Neural progenitor cell (in vitro differentiated cells): Measurements from ENCODE around the gene UPK1A. TPM values are rescaled to one million over a fixed set of nuclear protein-coding genes. Genes with fewer than 3 reads are reported as not detected.

Experiments
- DNase-seq: peaks from one replicate; pipeline ENCODE4 v3.0.0-alpha.2; 2016; ENCODE audit warnings: low spot score
- H2AFZ ChIP-seq: fragments of 200-600 bp; sonication (generic); replicated peaks from 2 replicates; pipeline ENCODE4 v1.6.1; 2016; ENCODE audit warnings: antibody characterized with exemption
- H3F3A ChIP-seq: fragments of 200-600 bp; sonication (generic); 2 replicates; pipeline ENCODE4 v1.6.1; 2016; ENCODE audit warnings: antibody characterized with exemption, low read depth
- H3K27ac ChIP-seq: fragments of 200-600 bp; sonication (generic); 2 replicates; pipeline ENCODE4 v1.5.1; 2016; ENCODE audit warnings: mild to moderate bottlenecking
- H3K27me3 ChIP-seq: fragments of 200-600 bp; sonication (generic); 2 replicates; pipeline ENCODE4 v1.6.1; 2016; ENCODE audit warnings: mild to moderate bottlenecking, moderate library complexity
- H3K36me3 ChIP-seq: fragments of 200-600 bp; sonication (generic); 2 replicates; pipeline ENCODE4 v1.5.1; 2016
- H3K4me1 ChIP-seq: fragments of 200-600 bp; sonication (generic); 2 replicates; pipeline ENCODE4 v1.6.1; 2016; ENCODE audit warnings: mixed run types
- H3K4me2 ChIP-seq: fragments of 200-600 bp; sonication (generic); 2 replicates; pipeline ENCODE4 v1.6.1; 2016
- H3K4me3 ChIP-seq: fragments of 200-600 bp; sonication (generic); 2 replicates; pipeline ENCODE4 v1.5.1; 2016
- H3K79me2 ChIP-seq: fragments of 200-600 bp; sonication (generic); 2 replicates; pipeline ENCODE4 v1.6.1; 2016; ENCODE audit warnings: low read depth
- H3K9ac ChIP-seq: fragments of 200-600 bp; sonication (generic); 2 replicates; pipeline ENCODE4 v1.6.1; 2016
- H3K9me3 ChIP-seq: fragments of 200-600 bp; sonication (generic); 2 replicates; pipeline ENCODE4 v1.5.1; 2016; ENCODE audit warnings: low read depth
- H4K20me1 ChIP-seq: fragments of 200-600 bp; sonication (generic); 2 replicates; pipeline ENCODE4 v1.6.1; 2016; ENCODE audit warnings: low read depth
- H3K27ac Mint-ChIP-seq: 3 replicates; pipeline ENCODE4 v1.8.0; 2021; ENCODE audit warnings: mixed read lengths
- H3K27me3 Mint-ChIP-seq: 2 replicates; pipeline ENCODE4 v1.8.0; 2022; ENCODE audit warnings: low read depth, mild to moderate bottlenecking, inconsistent platforms, moderate library complexity, mixed read lengths; ENCODE audit not compliant: insufficient read depth
- H3K36me3 Mint-ChIP-seq: 3 replicates; pipeline ENCODE4 v1.8.0; 2021; ENCODE audit warnings: mixed read lengths
- H3K4me1 Mint-ChIP-seq: 3 replicates; pipeline ENCODE4 v1.8.0; 2021; ENCODE audit warnings: mixed read lengths
- H3K4me3 Mint-ChIP-seq: 3 replicates; pipeline ENCODE4 v1.8.0; 2021; ENCODE audit warnings: mild to moderate bottlenecking, moderate library complexity, mixed read lengths
- H3K9me3 Mint-ChIP-seq: 3 replicates; pipeline ENCODE4 v1.8.0; 2020; ENCODE audit warnings: mixed read lengths
- EZH2 ChIP-seq: fragments of 200-600 bp; sonication (generic); IDR thresholded peaks from 2 replicates; pipeline ENCODE4 v1.6.1; 2017; ENCODE audit warnings: antibody characterized with exemption, mild to moderate bottlenecking, moderate library complexity
- EZH2phosphoT487 ChIP-seq: fragments of 200-600 bp; sonication (generic); IDR thresholded peaks from 2 replicates; pipeline ENCODE4 v1.6.1; 2017; ENCODE audit warnings: antibody characterized with exemption
- total RNA-seq: library from RNA; depleted of rRNA; stranded (reverse); fragments of >200 nt; gene quantifications from 2 replicates; pipeline ENCODE4 v1.2.3, GENCODE V29; 2015; ENCODE audit warnings: low replicate concordance
- TF ChIP-seq, protein P1 (sequence below): fragments of 200-600 bp; sonication (generic); IDR thresholded peaks from 2 replicates; pipeline ENCODE4 v1.5.1; 2017; ENCODE audit warnings: antibody characterized with exemption, mild to moderate bottlenecking

UPK1A gene
- total RNA-seq, 1 donor from 2014 or later, result not detected

DNA sequence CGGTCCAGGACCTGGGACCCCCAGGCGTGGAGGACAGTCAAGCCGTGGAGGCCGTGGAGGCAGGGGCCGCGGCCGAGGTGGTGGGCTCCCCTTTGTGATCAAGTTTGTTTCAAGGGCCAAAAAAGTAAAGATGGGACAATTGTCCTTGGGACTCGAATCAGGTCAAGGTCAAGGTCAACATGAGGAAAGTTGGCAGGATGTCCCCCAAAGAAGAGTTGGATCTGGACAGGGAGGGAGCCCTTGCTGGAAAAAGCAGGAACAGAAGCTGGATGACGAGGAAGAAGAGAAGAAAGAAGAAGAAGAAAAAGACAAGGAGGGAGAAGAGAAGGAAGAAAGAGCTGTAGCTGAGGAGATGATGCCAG lies 53.8 kb downstream of the UPK1A start:
- H3K9me3 ChIP-seq, result no peaks in the 10 kb centered on the region
- no peak overlapping the region for H2AFZ ChIP-seq
- H3K79me2 ChIP-seq, result peaks cover 22% of the 10 kb centered on the region
- H3K4me2 ChIP-seq, result no peak overlapping the region
- Mint-ChIP-seq H3K4me1 (peaks cover 22% of the 10 kb centered on the region), H3K27ac (no peak overlapping the region), H3K4me3 (peak overlapping the region; percentile 59), H3K9me3 (no peaks in the 10 kb centered on the region), H3K27me3 (peaks cover 6% of the 10 kb centered on the region), H3K36me3 (peaks cover 23% of the 10 kb centered on the region)
- no peak for DNase-seq
- H3K27me3 ChIP-seq, result peaks cover 8% of the 10 kb centered on the region
- H3K36me3 ChIP-seq, result no peaks in the 10 kb centered on the region
- peaks cover 16% of the 10 kb centered on the region for H3K4me1 ChIP-seq
- peaks cover 23% of the 10 kb centered on the region for H4K20me1 ChIP-seq
- no peak overlapping the region for H3K4me3 ChIP-seq
- no peak overlapping the region for H3K9ac ChIP-seq
- H3F3A ChIP-seq, result peaks cover 19% of the 10 kb centered on the region
- TF ChIP-seq EZH2phosphoT487 (no peak), EZH2 (no peak)
- TF ChIP-seq, protein P1, sequence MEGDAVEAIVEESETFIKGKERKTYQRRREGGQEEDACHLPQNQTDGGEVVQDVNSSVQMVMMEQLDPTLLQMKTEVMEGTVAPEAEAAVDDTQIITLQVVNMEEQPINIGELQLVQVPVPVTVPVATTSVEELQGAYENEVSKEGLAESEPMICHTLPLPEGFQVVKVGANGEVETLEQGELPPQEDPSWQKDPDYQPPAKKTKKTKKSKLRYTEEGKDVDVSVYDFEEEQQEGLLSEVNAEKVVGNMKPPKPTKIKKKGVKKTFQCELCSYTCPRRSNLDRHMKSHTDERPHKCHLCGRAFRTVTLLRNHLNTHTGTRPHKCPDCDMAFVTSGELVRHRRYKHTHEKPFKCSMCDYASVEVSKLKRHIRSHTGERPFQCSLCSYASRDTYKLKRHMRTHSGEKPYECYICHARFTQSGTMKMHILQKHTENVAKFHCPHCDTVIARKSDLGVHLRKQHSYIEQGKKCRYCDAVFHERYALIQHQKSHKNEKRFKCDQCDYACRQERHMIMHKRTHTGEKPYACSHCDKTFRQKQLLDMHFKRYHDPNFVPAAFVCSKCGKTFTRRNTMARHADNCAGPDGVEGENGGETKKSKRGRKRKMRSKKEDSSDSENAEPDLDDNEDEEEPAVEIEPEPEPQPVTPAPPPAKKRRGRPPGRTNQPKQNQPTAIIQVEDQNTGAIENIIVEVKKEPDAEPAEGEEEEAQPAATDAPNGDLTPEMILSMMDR, result no peak
- no peak overlapping the region for H3K27ac ChIP-seq

DNA sequence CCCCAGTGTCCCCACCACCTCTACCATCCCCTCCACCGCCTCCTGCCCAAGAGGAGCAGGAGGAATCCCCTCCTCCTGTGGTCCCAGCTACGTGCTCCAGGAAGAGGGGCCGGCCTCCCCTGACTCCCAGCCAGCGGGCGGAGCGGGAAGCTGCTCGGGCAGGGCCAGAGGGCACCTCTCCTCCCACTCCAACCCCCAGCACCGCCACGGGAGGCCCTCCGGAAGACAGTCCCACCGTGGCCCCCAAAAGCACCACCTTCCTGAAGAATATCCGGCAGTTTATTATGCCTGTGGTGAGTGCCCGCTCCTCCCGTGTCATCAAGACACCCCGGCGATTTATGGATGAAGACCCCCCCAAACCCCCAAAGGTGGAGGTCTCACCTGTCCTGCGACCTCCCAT lies 54.3 kb downstream of the UPK1A start:
- Histone ChIP-seq H3K9ac (no peak overlapping the region), H3K36me3 (no peaks in the 10 kb centered on the region), H3K79me2 (peaks cover 22% of the 10 kb centered on the region), H3K4me2 (no peak overlapping the region), H3K4me3 (no peak overlapping the region), H3K4me1 (peaks cover 10% of the 10 kb centered on the region), H3K27me3 (peaks cover 3% of the 10 kb centered on the region), H3K27ac (no peak overlapping the region), H2AFZ (no peak overlapping the region), H3F3A (peaks cover 16% of the 10 kb centered on the region), H4K20me1 (peaks cover 23% of the 10 kb centered on the region), H3K9me3 (no peaks in the 10 kb centered on the region)
- Mint-ChIP-seq H3K4me3 (peak overlapping the region; percentile 69), H3K36me3 (peaks cover 27% of the 10 kb centered on the region), H3K27ac (no peak overlapping the region), H3K27me3 (peaks cover 6% of the 10 kb centered on the region), H3K4me1 (peaks cover 22% of the 10 kb centered on the region), H3K9me3 (no peaks in the 10 kb centered on the region)
- DNase-seq, result no peak
- no peak for TF ChIP-seq EZH2
- TF ChIP-seq, protein P1, result no peak
- TF ChIP-seq EZH2phosphoT487, result no peak

DNA sequence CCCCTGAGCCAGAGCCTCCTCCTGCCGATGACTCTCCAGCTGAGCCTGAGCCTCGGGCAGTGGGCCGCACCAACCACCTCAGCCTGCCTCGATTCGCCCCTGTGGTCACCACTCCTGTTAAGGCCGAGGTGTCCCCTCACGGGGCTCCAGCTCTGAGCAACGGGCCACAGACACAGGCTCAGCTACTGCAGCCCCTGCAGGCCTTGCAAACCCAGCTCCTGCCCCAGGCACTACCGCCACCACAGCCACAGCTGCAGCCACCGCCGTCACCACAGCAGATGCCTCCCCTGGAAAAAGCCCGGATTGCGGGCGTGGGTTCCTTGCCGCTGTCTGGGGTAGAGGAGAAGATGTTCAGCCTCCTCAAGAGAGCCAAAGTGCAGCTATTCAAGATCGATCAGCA lies 55.1 kb downstream of the UPK1A start:
- Histone ChIP-seq H3K4me1 (peaks cover 5% of the 10 kb centered on the region), H2AFZ (no peak overlapping the region), H3K9ac (no peak overlapping the region), H3K4me2 (no peak overlapping the region), H3K36me3 (no peaks in the 10 kb centered on the region), H3F3A (peaks cover 9% of the 10 kb centered on the region), H3K27me3 (no peaks in the 10 kb centered on the region), H3K79me2 (peaks cover 22% of the 10 kb centered on the region), H4K20me1 (peaks cover 23% of the 10 kb centered on the region), H3K4me3 (no peak overlapping the region), H3K27ac (no peak overlapping the region), H3K9me3 (no peaks in the 10 kb centered on the region)
- Mint-ChIP-seq H3K27me3 (peaks cover 7% of the 10 kb centered on the region), H3K9me3 (no peaks in the 10 kb centered on the region), H3K4me3 (no peak overlapping the region), H3K36me3 (peaks cover 32% of the 10 kb centered on the region), H3K27ac (no peak overlapping the region), H3K4me1 (peaks cover 14% of the 10 kb centered on the region)
- TF ChIP-seq, protein P1, result no peak
- TF ChIP-seq EZH2phosphoT487 (no peak), EZH2 (no peak)
- no peak for DNase-seq
